Panc1 (cell line): ENCODE data around the gene CDO1. TPM values are rescaled to one million over a fixed set of nuclear protein-coding genes. Genes with fewer than 3 reads are reported as not detected.

Source experiments
- ATAC-seq: fragments of 200-7000 bp; cut with Tn5 transposase; 2 replicates; pipeline ENCODE4 v1.9.1; 2020; ENCODE audit warnings: mild to moderate bottlenecking, moderate library complexity
- BruUV-seq: library from RNA; stranded (reverse); fragments of 400-500 nt; replicated peaks from 2 replicates; lab custom pipeline; 2021; lab: Mats Ljungman, UMichigan
- CTCF ChIA-PET: fragments of 300-600 bp; sonication (Branson Sonifier 250); formaldehyde crosslinking; loops from one replicate; lab custom pipeline; 2022; ENCODE audit warnings: antibody characterized with exemption; lab: Charles Lee
- POLR2A ChIA-PET: fragments of 300-600 bp; sonication (Branson Sonifier 250); formaldehyde crosslinking; loops from one replicate; lab custom pipeline; 2022; ENCODE audit warnings: antibody characterized with exemption; lab: Charles Lee
- DNase-seq: peaks from one replicate; pipeline ENCODE4 v3.0.0-alpha.2; 2010; ENCODE audit warnings: low read depth, low spot score
- H3K27ac ChIP-seq: 2 replicates; pipeline ENCODE4 v1.5.1; 2011; ENCODE audit warnings: mild to moderate bottlenecking, low read length, inconsistent platforms
- H3K27me3 ChIP-seq: fragments of 200-500 bp; sonication (Bioruptor generic); 2 replicates; pipeline ENCODE4 v1.6.0; 2014; ENCODE audit warnings: low read length, inconsistent platforms; ENCODE audit not compliant: control insufficient read depth, insufficient read depth
- H3K36me3 ChIP-seq: fragments of 200-500 bp; sonication (Bioruptor generic); 2 replicates; pipeline ENCODE4 v1.5.1; 2014; ENCODE audit warnings: inconsistent platforms, mild to moderate bottlenecking, low read length, moderate library complexity; ENCODE audit not compliant: control insufficient read depth, insufficient read depth
- H3K4me1 ChIP-seq: 2 replicates; pipeline ENCODE4 v1.5.1; 2011; ENCODE audit warnings: inconsistent platforms, mild to moderate bottlenecking, low read length, moderate library complexity; ENCODE audit not compliant: control insufficient read depth, insufficient read depth
- H3K4me3 ChIP-seq, 2 experiments: 2 replicates each; pipeline ENCODE4 v1.5.1; 2011 to 2012; ENCODE audit warnings: low read depth in 2 of 2, low read length in 2 of 2, mild to moderate bottlenecking in 2 of 2, inconsistent platforms in 1 of 2, moderate library complexity in 1 of 2
- H3K9me3 ChIP-seq: fragments of 200-500 bp; sonication (Bioruptor generic); 2 replicates; pipeline ENCODE4 v1.5.1; 2014; ENCODE audit warnings: low read depth, mild to moderate bottlenecking, inconsistent platforms, low read length, moderate library complexity; ENCODE audit not compliant: control insufficient read depth, insufficient read depth
- POLR2AphosphoS5 ChIP-seq: IDR thresholded peaks from 2 replicates; pipeline ENCODE4 v1.6.1; 2012; ENCODE audit warnings: mild to moderate bottlenecking, low read depth, low read length, moderate library complexity
- SIN3A ChIP-seq: IDR thresholded peaks from 2 replicates; pipeline ENCODE4 v1.6.1; 2012; ENCODE audit warnings: low read depth, mild to moderate bottlenecking, low read length, moderate library complexity, borderline replicate concordance; ENCODE audit not compliant: insufficient read depth
- TCF7L2 ChIP-seq: IDR thresholded peaks from 2 replicates; pipeline ENCODE4 v1.6.1; 2011; ENCODE audit warnings: mild to moderate bottlenecking, low read depth, low read length, inconsistent platforms
- in situ Hi-C: cut with HindIII; loops from 2 replicates; pipeline ENCODE4 v1.10.0; 2016; ENCODE audit warnings: low sequenced_read_pairs, low pct_unique_long_range_greater_than_20kb
- intact Hi-C: fragments of 100-400 bp; cut with micrococcal nuclease; formaldehyde crosslinking; loops from one replicate; pipeline ENCODE4 v1.10.0; 2022; ENCODE audit not compliant: unreplicated experiment
- total RNA-seq: library from RNA; stranded (reverse); gene quantifications from one replicate; pipeline ENCODE4 v1.2.1, GENCODE V29; 2021; ENCODE audit not compliant: unreplicated experiment
- TF ChIP-seq, protein P1 (sequence below), 2 experiments: IDR thresholded peaks; 2 replicates each; pipeline ENCODE4 v1.6.1; 2011 to 2012; ENCODE audit warnings: low read depth in 2 of 2, control low read depth in 1 of 2, low read length in 1 of 2, mild to moderate bottlenecking in 1 of 2, moderate library complexity in 1 of 2; ENCODE audit not compliant: insufficient read depth in 1 of 2
- TF ChIP-seq, protein P2 (sequence below): fragments of 450-650 bp; IDR thresholded peaks from 2 replicates; pipeline ENCODE4 v1.5.1; 2017; ENCODE audit warnings: mild to moderate bottlenecking

The CDO1 gene
- total RNA-seq, 1 experiment from 2014 or later, result not detected

DNA sequence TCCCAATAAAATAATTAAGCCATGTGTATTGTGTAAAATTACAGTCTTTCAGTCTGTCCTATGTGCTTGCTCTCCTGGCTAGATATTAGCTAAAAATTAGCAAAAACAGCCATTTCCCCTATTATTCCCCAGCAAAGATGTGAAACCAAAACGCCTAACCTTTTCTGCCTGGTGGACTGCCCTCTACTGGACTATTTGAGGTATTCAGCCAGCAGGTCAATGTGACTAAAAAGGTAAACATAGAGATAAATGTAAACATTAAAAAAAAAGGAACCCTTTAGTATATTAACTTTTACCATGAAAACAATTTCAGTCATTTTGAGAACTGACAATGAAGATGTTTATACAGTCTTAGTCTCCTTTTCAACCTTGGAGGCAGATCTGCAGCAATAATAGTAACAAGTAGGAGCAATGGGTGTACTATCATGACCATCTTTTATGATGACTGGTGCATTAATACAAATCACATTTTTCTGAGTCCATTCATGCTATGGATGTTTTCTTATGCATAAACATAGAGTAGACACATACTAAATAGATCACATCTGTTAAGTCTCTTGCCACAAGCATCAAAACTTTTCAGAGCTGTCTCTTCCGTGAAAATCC is 14.8 kb upstream of the CDO1 start:
- Histone ChIP-seq H3K36me3 (peaks cover 47% of the 10 kb centered on the region), H3K27me3 (no peaks in the 10 kb centered on the region), H3K4me3 (no peak overlapping the region), H3K9me3 (no peaks in the 10 kb centered on the region), H3K4me1 (no peaks in the 10 kb centered on the region), H3K27ac (no peak overlapping the region)
- ChIA-PET CTCF (no interaction called here), POLR2A (no interaction called here)
- TF ChIP-seq, protein P1, sequence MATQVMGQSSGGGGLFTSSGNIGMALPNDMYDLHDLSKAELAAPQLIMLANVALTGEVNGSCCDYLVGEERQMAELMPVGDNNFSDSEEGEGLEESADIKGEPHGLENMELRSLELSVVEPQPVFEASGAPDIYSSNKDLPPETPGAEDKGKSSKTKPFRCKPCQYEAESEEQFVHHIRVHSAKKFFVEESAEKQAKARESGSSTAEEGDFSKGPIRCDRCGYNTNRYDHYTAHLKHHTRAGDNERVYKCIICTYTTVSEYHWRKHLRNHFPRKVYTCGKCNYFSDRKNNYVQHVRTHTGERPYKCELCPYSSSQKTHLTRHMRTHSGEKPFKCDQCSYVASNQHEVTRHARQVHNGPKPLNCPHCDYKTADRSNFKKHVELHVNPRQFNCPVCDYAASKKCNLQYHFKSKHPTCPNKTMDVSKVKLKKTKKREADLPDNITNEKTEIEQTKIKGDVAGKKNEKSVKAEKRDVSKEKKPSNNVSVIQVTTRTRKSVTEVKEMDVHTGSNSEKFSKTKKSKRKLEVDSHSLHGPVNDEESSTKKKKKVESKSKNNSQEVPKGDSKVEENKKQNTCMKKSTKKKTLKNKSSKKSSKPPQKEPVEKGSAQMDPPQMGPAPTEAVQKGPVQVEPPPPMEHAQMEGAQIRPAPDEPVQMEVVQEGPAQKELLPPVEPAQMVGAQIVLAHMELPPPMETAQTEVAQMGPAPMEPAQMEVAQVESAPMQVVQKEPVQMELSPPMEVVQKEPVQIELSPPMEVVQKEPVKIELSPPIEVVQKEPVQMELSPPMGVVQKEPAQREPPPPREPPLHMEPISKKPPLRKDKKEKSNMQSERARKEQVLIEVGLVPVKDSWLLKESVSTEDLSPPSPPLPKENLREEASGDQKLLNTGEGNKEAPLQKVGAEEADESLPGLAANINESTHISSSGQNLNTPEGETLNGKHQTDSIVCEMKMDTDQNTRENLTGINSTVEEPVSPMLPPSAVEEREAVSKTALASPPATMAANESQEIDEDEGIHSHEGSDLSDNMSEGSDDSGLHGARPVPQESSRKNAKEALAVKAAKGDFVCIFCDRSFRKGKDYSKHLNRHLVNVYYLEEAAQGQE (IDR thresholded peaks at IDR 0.05; ENCODE audit: insufficient read depth in 1 of 2, low read depth in 2 of 2, low read length in 1 of 2), result no peak
- TF ChIP-seq POLR2AphosphoS5 (no peak), SIN3A (no peak), TCF7L2 (no peak)
- TF ChIP-seq, protein P2, sequence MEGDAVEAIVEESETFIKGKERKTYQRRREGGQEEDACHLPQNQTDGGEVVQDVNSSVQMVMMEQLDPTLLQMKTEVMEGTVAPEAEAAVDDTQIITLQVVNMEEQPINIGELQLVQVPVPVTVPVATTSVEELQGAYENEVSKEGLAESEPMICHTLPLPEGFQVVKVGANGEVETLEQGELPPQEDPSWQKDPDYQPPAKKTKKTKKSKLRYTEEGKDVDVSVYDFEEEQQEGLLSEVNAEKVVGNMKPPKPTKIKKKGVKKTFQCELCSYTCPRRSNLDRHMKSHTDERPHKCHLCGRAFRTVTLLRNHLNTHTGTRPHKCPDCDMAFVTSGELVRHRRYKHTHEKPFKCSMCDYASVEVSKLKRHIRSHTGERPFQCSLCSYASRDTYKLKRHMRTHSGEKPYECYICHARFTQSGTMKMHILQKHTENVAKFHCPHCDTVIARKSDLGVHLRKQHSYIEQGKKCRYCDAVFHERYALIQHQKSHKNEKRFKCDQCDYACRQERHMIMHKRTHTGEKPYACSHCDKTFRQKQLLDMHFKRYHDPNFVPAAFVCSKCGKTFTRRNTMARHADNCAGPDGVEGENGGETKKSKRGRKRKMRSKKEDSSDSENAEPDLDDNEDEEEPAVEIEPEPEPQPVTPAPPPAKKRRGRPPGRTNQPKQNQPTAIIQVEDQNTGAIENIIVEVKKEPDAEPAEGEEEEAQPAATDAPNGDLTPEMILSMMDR, result peak; percentile 76; the same call in 1 of the 2 replicates
- in situ Hi-C loops, result no loop called here
- ATAC-seq (no peak), DNase-seq (no peak)
- no TSS peak for BruUV-seq
- intact Hi-C loops, result no loop called here

DNA sequence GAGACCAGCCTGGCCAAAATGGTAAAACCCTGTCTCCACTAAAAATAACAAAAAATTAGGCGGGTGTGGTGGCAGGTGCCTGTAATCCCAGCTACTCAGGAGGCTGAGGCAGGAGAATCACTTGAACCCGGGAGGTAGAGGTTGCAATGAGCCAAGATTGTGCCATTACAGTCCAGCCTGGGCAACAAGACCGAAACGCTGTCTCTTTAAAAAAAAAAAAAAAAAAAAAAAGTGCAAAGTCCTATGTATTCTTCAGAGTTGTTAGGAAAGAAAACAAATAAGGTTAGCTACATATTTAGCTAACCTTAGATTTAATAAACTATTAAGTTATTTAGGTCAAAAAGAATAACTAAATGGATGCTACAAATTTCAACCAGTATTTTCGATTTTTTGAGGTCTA is 13.5 kb upstream of the CDO1 start:
- ATAC-seq (no peak), DNase-seq (no peak)
- in situ Hi-C loops (no loop called here), intact Hi-C loops (no loop called here)
- CTCF ChIA-PET, result no interaction called here
- Histone ChIP-seq H3K27ac (no peak overlapping the region), H3K4me3 (no peak overlapping the region), H3K36me3 (peaks cover 34% of the 10 kb centered on the region), H3K4me1 (no peaks in the 10 kb centered on the region), H3K9me3 (no peaks in the 10 kb centered on the region), H3K27me3 (no peaks in the 10 kb centered on the region)
- no TSS peak for BruUV-seq
- TF ChIP-seq, protein P2, result no peak
- no peak for TF ChIP-seq SIN3A
- TF ChIP-seq POLR2AphosphoS5, result no peak
- POLR2A ChIA-PET, result no interaction called here
